HG03196 (cell line): ENCODE results near the gene PACRG.

Experiments
- ATAC-seq: cut with Tn5 transposase; IDR thresholded peaks from one replicate; pipeline ENCODE4 v1.9.1; 2021; ENCODE audit not compliant: unreplicated experiment

PACRG gene

GRCh38 chr6:163260911-163261310 is 533.1 kb downstream of the PACRG start:
- ATAC-seq = no peak

GRCh38 chr6:163261361-163261760 is 533.6 kb downstream of the PACRG start:
- ATAC-seq = no peak

GRCh38 chr6:163262080-163262479 is 534.3 kb downstream of the PACRG start:
- ATAC-seq = no peak

GRCh38 chr6:163263196-163263595 is 535.4 kb downstream of the PACRG start:
- no peak for ATAC-seq

GRCh38 chr6:163263998-163264661 is 536.4 kb downstream of the PACRG start:
- no peak for ATAC-seq

GRCh38 chr6:163264662-163265035 is 536.9 kb downstream of the PACRG start:
- no peak for ATAC-seq

GRCh38 chr6:163281634-163282033 is 553.9 kb downstream of the PACRG start:
- no peak for ATAC-seq

GRCh38 chr6:163282672-163283071 is 554.9 kb downstream of the PACRG start:
- ATAC-seq = no peak

- no peak for ATAC-seq
Measured at GRCh38 chr6:163284151-163284550, 556.4 kb downstream of the PACRG start.

- ATAC-seq = no peak
Measured at GRCh38 chr6:163285691-163286090, 557.9 kb downstream of the PACRG start.

GRCh38 chr6:163287626-163288025 is 559.9 kb downstream of the PACRG start:
- ATAC-seq = no peak

- ATAC-seq = no peak
Measured at GRCh38 chr6:163288066-163288465, 560.3 kb downstream of the PACRG start.

GRCh38 chr6:163288915-163289314 is 561.1 kb downstream of the PACRG start:
- ATAC-seq = no peak

GRCh38 chr6:163289447-163289846 is 561.7 kb downstream of the PACRG start:
- no peak for ATAC-seq

- no peak for ATAC-seq
Measured at GRCh38 chr6:163290545-163291274, 562.9 kb downstream of the PACRG start.

GRCh38 chr6:163291622-163292021 is 563.8 kb downstream of the PACRG start:
- ATAC-seq = no peak

GRCh38 chr6:163293286-163293685 is 565.5 kb downstream of the PACRG start:
- no peak for ATAC-seq

- no peak for ATAC-seq
Measured at GRCh38 chr6:163294734-163295133, 567.0 kb downstream of the PACRG start.

- ATAC-seq = no peak
Measured at GRCh38 chr6:163296835-163297519, 569.2 kb downstream of the PACRG start.

- no peak for ATAC-seq
Measured at GRCh38 chr6:163298079-163298830, 570.5 kb downstream of the PACRG start.

- no peak for ATAC-seq
Measured at GRCh38 chr6:163300838-163301237, 573.1 kb downstream of the PACRG start.
